Stimulated activated CD8-positive, alpha-beta memory T cell treated with anti-CD3 and anti-CD28 coated beads, Interleukin-4, amount 100 ng/mL, for 48 hours (primary cell): ENCODE results near the gene HBM.
"Not testable (repeated sequence)": the region's sequence is repeated elsewhere in the genome, so short reads cannot be mapped to it uniquely, and the experiment has no call there.

Experiments
- DNase-seq: peaks from one replicate; pipeline ENCODE4 v3.0.0-alpha.2; 2020

The HBM gene

GRCh38 chr16:165539-166374 lies at the start of gene HBM:
Gene HBM (plus strand): TSS chr16:165978. CDS start chr16:165998, 20 bp downstream.
- DNase-seq = no peak

GRCh38 chr16:116015-116414 lies 49.8 kb upstream of the HBM start:
- DNase-seq = no peak

DNA sequence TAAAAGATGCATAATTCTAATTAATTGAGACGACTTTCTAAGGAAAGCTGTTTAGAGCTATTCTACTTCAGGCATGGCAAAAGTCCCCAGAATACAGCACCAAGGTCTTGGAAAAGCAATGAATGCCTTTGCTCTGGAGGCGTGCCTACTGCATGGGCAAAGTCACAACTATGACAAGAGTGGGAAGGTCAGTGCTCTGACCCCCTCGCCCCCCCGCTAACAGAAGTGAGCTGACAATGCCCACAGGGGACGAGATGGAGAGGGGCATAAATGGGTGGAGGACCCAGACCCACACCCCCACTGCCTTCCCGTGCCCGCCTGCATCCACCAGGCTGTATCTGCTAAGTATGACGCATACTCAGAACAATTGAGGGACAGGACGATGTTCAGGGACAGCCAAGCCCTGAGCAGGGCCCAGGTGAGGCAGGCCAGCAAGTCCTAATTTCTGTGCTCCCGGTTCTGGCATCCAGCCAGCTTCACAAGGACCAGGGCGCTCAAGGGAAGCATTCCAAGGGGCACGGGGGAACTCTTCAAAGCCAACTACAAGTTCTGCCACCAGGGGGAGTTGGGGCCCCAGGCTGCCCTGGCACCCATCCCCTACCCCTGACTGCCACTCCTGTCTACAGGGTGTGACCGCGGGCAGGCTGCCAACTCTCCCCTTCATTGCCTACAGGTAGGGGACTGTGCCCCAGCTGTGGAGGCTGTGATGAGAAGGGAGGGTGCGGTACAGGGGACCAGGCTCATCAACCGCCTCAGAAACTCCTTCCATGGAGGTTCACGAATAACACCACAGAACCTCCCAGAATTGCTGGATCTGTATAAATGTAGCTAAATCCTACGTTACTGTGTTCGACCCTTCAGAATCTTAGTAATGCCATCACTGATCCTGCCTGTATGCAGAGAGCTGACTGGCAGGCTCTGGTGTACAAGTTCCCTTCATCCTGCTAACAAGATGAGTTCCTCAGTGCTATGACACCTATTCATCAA lies 48.1 kb upstream of the HBM start:
- peak; percentile 82 for DNase-seq

DNA sequence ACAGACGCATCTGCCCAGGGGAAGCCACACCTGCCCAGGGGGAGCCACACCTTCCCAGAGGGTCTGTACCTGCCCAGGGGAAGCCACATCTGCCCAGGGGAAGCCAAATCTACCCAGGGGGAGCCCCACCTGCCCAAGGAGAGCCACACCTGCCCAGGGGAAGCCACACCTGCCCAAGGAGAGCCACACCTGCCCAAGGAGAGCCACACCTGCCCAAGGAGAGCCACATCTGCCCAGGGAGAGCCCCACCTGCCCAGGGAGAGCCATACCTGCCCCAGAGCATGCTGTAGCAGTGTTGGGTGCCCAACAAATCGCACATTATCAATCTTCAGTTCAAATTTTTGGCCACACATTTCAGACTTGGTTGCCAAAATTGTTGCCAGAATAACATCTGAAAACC lies 46.9 kb upstream of the HBM start:
- no peak for DNase-seq

DNA sequence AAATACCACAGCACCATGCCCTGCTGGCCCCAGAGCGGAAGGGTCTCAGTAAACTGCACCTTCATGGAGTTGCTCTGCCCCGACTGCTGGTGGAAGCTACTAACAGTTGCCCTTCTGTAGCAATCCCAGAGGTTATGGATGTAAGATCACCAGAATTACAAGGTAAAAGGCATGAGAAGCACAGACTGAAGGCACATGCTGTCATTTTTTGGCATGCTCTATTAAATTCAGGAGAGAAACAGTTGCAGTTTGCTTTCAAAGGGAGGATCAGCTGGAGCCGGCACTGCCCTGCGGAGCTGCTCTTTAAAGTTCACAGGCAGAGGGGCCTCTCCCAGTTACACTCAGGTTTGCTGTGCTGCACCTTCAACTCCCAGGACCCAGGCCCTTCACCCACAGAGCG lies 46.5 kb upstream of the HBM start:
- DNase-seq = no peak

GRCh38 chr16:119835-120491 lies 45.8 kb upstream of the HBM start:
- no peak for DNase-seq

GRCh38 chr16:120756-121155 lies 45.0 kb upstream of the HBM start:
- no peak for DNase-seq

GRCh38 chr16:122361-122760 lies 43.4 kb upstream of the HBM start:
- DNase-seq = no peak

GRCh38 chr16:123558-124350 lies 42.0 kb upstream of the HBM start:
- not testable (repeated sequence) for DNase-seq

DNA sequence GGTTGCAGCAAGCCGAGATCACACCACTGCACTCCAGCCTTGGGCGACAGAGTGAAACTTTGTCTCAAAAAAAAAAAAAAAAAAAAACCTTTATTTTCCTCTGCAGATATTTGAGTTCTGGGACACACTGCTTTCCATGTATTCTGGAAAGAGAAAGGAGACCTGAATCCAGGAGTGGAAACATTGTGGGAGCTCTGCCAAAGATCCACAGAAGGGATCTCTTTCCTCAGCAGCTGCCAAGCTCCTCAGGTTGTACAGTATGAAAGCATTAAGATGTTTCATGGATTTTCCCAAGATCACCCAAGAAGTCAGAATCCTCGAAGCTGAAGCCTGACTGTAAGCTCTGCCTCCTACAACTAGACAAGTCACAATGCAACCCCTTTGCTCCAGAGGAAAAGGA lies 40.8 kb upstream of the HBM start:
- no peak for DNase-seq

- no peak for DNase-seq
These were observed 36.7 kb upstream of the HBM start for GRCh38 chr16:129075-129474.

DNA sequence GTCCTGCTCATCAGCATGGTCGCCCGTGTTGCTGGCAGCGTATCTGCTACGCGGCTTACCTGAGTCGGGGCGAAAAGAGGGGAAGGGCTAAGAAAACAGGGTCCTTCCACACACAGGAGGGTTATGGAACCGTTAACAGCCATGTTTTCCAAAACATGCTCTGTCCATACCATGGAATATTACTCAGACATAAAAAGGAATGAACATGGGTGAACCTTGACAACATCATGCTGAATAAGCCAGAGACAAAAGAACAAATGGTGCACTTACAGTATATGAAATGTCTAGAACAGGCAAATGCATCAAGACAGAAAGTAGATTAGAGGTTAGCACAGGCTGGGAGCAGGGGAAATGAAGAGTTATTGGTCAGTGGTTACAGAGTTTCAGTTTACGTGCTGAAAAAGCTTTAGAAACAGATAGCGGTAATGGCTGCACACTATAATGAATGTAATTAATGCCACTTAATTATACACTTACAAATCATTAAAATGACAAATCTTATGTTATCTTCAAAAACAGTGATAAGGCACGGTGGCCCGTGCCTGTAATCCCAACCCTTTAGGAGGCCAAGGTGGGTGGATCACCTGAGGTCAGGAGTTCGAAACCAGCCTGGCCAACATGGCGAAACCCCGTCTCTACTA lies 35.1 kb upstream of the HBM start:
- no peak for DNase-seq

GRCh38 chr16:132120-132519 lies 33.7 kb upstream of the HBM start:
- no peak for DNase-seq

- DNase-seq = no peak
These were observed 32.1 kb upstream of the HBM start for GRCh38 chr16:133716-134115.

DNA sequence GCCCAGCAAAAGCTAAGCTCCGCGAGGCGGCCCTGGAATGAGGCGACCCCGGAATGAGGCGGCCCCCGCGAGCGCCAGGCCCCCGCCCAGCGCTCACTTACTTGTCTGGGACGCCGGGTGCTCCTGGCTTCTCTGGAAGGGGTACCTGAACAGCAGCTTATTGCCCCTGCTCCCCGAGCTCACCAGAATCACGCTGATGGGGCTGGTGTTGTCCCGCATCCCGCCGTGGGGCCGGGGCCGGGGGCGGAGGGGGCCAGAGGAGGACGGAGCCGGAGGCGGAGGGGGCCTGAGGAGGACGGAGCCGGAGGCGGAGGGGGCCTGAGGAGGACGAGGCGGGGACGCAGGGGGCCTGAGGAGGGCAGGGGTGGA lies 27.7 kb upstream of the HBM start:
- DNase-seq = peak; percentile 55

DNA sequence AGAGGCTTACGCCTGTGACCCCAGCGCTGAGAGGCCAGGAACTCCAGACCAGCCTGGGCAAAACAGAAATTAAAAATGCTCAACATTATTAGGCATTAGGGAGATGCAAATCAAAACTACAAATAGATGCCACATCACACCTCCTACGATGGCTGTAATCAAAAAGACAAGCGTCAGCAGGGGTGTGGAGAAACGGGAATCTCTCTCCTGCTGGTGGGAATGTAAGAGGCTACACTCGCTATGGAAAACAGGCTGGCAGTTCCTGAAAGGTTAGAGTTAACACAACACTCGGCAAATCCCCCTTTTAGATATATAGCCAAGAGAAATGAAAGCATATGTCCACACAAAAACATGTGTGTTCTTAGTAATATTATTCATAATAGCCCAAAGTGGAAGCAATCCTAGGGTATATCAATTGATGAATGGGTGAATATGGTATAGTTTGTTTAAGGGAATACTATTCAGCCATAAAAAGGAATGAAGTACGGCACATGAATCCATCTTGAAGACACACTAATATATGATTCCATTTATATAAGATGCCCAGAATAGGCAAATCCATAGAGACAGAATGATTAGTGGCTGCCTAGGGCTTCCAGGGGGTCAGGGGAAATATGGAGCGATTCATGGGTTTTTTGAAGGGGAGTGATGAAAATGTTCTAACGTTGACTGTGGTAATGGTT lies 25.5 kb upstream of the HBM start:
- no peak for DNase-seq

- DNase-seq = no peak
These were observed 23.3 kb upstream of the HBM start for GRCh38 chr16:142405-142967.

DNA sequence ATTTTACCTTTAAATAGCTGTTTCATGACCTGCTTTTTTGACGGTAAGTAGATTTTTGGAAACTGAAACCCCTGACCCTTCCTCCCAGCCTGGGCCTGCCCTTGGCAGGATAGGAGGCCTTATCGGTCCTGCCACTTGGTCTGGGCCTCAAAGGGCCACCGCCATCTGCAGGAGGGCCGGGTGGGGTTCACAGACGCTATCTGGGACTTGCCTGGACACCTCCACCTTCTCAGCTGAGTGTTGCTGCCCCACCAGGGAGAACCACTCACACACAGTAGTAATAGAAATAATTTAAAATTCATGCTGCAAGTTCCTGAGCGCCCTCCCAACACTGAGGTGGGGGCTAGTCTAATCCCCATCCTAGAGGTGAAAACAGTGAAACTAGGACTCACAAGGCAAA lies 22.7 kb upstream of the HBM start:
- no peak for DNase-seq

DNA sequence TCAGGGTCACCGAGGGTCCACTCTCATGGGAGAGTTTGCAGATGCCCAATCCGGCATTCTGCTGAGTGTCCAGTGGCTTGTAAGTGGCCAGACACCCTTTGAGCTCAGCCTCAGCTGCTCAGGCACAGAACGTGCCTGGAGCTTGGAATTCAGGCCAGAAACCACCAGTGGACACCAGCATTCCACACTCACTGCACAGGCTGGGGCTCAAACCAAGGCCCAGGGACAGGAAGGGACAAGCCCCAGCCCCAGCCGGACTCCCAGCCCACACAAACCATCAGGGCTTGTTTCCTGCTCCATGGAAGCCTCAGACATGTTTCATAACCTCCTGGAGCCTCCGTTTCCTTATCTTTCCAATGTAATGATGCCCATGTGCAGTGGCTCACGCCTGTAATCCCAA lies 22.3 kb upstream of the HBM start:
- no peak for DNase-seq

DNA sequence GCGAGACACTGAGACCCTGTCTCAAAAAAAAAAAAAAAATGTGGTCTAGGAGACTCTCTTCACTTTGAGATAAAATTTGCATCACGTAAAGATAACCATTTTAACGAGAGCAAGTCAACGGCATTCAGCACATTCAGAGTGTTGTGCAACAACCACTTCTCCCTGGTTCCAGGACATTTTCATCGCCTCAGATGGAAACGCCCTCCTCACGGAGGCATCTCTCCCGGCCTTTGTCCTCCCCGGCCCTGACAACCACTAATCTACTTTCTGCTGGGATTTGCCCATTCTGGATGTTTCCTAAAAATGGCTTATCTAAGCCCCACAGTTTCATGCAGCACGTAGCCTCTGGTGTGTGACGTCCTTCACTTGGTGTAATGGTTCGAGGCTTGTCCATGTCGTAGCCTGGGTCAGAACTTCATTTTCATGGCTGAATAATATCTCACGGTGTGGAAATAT lies 21.0 kb upstream of the HBM start:
- DNase-seq = no peak

DNA sequence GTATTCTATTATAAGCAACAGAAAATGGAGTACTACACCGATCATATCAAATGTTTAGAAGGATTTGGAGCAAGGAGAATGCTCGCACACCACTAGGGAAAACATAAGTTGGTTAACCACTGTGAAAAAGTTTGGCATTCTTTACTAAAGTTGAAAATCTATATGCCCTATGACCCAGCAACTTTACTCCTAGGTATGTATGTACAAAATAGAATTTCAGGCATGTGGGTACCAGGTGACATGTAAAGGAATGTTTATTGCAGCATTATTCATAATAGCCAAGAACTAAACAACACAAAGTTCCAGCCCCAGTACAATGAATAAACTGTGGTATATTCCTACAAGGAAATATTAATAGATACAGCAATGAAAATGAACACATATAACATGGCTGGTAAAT lies 19.1 kb upstream of the HBM start:
- DNase-seq = no peak
